K562 (cell line): Measurements from ENCODE around the gene LANCL3. TPM values are rescaled to one million over a fixed set of nuclear protein-coding genes. Genes with fewer than 3 reads are reported as not detected.

ENCODE experiments used
- NFIC ChIP-seq: fragments of 450-650 bp; IDR thresholded peaks from 2 replicates; pipeline ENCODE4 v1.6.1; 2017; ENCODE audit warnings: mild to moderate bottlenecking, inconsistent platforms
- ZNF384 ChIP-seq: IDR thresholded peaks from 2 replicates; pipeline ENCODE4 v1.6.1; 2012; ENCODE audit warnings: low read depth, low read length, improper control_type of control experiment
- polyA plus RNA-seq, 8 experiments: library from polyadenylated mRNA; depleted of rRNA in 4 of 8; stranded (reverse) in 5 of 8; unstranded in 3 of 8; fragments of >200 nt; fragmentation: Nextera tagmentation in 2 of 8; fragmentation: Illumina TruSeq in 1 of 8; extraction: Ambion mirVana in 2 of 8; extraction: Trizol in 1 of 8; gene quantifications; 2 replicates each; pipeline versions ENCODE4 v1.2.1 to v1.2.3, GENCODE V29; 2011 to 2014; ENCODE audit warnings: inconsistent platforms in 1 of 8, missing spikeins in 1 of 8
- total RNA-seq, 7 experiments: library from RNA; depleted of rRNA in 6 of 7; stranded (reverse); fragments of >200 nt in 6 of 7; fragmentation: Illumina TruSeq in 2 of 7; extraction: Trizol in 2 of 7; gene quantifications; 2 replicates each; pipeline versions ENCODE4 v1.2.1 to v1.2.3, GENCODE V29; 2011 to 2021; ENCODE audit warnings: low replicate concordance in 1 of 7
- TF ChIP-seq, protein P1 (sequence below), 2 experiments: fragments of 450-650 bp in 1 of 2; sonication (generic) in 1 of 2; formaldehyde crosslinking in 1 of 2; IDR thresholded peaks; 2 replicates each; pipeline versions ENCODE4 v1.7.1 to v1.9.0; 2016 to 2022; ENCODE audit warnings: inconsistent platforms in 1 of 2, mild to moderate bottlenecking in 1 of 2, missing genetic modification reagents in 1 of 2

LANCL3 gene
- total and polyA plus RNA-seq, 9 of the 15 experiments (the other 6 are each of a cell fraction or from before 2014, with no cell fraction given) = 0.41 to 1.5 (median 0.58) TPM

DNA sequence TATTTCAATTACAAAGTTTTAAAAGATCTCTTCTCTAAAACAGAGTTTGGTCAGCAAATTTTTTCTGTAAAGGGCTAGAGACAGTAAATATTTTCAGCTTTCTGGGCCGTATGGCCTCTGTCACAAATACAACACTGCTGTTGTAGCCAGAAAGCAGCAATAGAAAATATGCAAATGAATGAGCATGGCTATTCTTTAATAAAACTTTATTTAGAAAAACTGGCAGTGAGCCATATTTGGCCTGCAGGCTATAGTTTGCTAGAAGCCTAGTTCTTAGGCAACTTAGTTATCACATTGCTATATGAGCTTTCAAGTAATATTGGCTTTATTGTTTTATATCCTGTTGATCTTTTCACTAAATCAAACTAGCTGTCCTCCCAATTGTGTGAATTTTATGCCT, 87.6 kb downstream of the LANCL3 start (continued):
- TF ChIP-seq, protein P1, sequence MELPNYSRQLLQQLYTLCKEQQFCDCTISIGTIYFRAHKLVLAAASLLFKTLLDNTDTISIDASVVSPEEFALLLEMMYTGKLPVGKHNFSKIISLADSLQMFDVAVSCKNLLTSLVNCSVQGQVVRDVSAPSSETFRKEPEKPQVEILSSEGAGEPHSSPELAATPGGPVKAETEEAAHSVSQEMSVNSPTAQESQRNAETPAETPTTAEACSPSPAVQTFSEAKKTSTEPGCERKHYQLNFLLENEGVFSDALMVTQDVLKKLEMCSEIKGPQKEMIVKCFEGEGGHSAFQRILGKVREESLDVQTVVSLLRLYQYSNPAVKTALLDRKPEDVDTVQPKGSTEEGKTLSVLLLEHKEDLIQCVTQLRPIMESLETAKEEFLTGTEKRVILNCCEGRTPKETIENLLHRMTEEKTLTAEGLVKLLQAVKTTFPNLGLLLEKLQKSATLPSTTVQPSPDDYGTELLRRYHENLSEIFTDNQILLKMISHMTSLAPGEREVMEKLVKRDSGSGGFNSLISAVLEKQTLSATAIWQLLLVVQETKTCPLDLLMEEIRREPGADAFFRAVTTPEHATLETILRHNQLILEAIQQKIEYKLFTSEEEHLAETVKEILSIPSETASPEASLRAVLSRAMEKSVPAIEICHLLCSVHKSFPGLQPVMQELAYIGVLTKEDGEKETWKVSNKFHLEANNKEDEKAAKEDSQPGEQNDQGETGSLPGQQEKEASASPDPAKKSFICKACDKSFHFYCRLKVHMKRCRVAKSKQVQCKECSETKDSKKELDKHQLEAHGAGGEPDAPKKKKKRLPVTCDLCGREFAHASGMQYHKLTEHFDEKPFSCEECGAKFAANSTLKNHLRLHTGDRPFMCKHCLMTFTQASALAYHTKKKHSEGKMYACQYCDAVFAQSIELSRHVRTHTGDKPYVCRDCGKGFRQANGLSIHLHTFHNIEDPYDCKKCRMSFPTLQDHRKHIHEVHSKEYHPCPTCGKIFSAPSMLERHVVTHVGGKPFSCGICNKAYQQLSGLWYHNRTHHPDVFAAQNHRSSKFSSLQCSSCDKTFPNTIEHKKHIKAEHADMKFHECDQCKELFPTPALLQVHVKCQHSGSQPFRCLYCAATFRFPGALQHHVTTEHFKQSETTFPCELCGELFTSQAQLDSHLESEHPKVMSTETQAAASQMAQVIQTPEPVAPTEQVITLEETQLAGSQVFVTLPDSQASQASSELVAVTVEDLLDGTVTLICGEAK (IDR thresholded peaks at IDR 0.05) = peak; percentile 73
- TF ChIP-seq, protein P1 (CRISPR knock-in tag; IDR thresholded peaks at IDR 0.05) = no peak
- no peak for TF ChIP-seq ZNF384
- peak; percentile 59 for TF ChIP-seq NFIC
